HG02642 (cell line): ENCODE results near the gene SGSH.
"Not testable (repeated sequence)": the region's sequence is repeated elsewhere in the genome, so short reads cannot be mapped to it uniquely, and the experiment has no call there.

Experiments
- ATAC-seq: cut with Tn5 transposase; IDR thresholded peaks from one replicate; pipeline ENCODE4 v1.9.1; 2021; ENCODE audit warnings: mild to moderate bottlenecking; ENCODE audit not compliant: unreplicated experiment, poor library complexity

Gene SGSH

GRCh38 chr17:80220054-80220735 is at the start of gene SGSH, which contains the start of gene SLC26A11:
Gene SGSH (minus strand): TSS chr17:80220333. CDS start chr17:80220313, 20 bp downstream.
Gene SLC26A11 (plus strand): TSS chr17:80220427. CDS start chr17:80221561, 1,134 bp downstream.
- peak; percentile 43 for ATAC-seq

GRCh38 chr17:80269405-80269807 is 49.3 kb upstream of the SGSH start:
- ATAC-seq: no peak

- no peak for ATAC-seq
These were observed 48.3 kb upstream of the SGSH start for GRCh38 chr17:80268427-80268826.

- ATAC-seq: no peak
These were observed 47.3 kb upstream of the SGSH start for GRCh38 chr17:80267391-80267790.

- ATAC-seq: no peak
These were observed 45.3 kb upstream of the SGSH start for GRCh38 chr17:80265205-80266068.

GRCh38 chr17:80264205-80265075 is 44.3 kb upstream of the SGSH start:
- ATAC-seq: no peak

- ATAC-seq: peak; percentile 41
These were observed 43.4 kb upstream of the SGSH start for GRCh38 chr17:80263253-80264204.

- ATAC-seq: no peak
These were observed 42.7 kb upstream of the SGSH start for GRCh38 chr17:80262775-80263244.

GRCh38 chr17:80262291-80262690 is 42.2 kb upstream of the SGSH start:
- ATAC-seq: no peak

GRCh38 chr17:80261895-80262279 is 41.8 kb upstream of the SGSH start:
- ATAC-seq: no peak

- ATAC-seq: peak; percentile 7
These were observed 41.2 kb upstream of the SGSH start for GRCh38 chr17:80261159-80261894.

GRCh38 chr17:80260791-80261158 is 40.6 kb upstream of the SGSH start, which contains the start of gene RNF213:
Gene RNF213 (plus strand): TSS chr17:80260852. CDS start chr17:80263682, 2,830 bp downstream.
- ATAC-seq: peak; percentile 40

GRCh38 chr17:80260069-80260535 is 40.0 kb upstream of the SGSH start:
- peak; percentile 47 for ATAC-seq

GRCh38 chr17:80259457-80260068 is 39.4 kb upstream of the SGSH start:
- ATAC-seq: no peak

- not testable (repeated sequence) for ATAC-seq
These were observed 38.2 kb upstream of the SGSH start for GRCh38 chr17:80258296-80258695.

- no peak for ATAC-seq
These were observed 37.6 kb upstream of the SGSH start for GRCh38 chr17:80257716-80258213.

- ATAC-seq: no peak
These were observed 35.9 kb upstream of the SGSH start for GRCh38 chr17:80256034-80256350.
